DOHH2 (cell line): ENCODE results near the gene S100A13.

Experiments
- H3F3A ChIP-seq: fragments of 200-600 bp; sonication (generic), shearing (Covaris generic); 2 replicates; pipeline ENCODE4 v1.6.0; 2016; ENCODE audit warnings: antibody characterized with exemption, mild to moderate bottlenecking; ENCODE audit not compliant: control insufficient read depth, insufficient read depth
- H3K27ac ChIP-seq: fragments of 200-600 bp; sonication (generic); 2 replicates; pipeline ENCODE4 v1.5.1; 2014; ENCODE audit warnings: low read depth, mild to moderate bottlenecking, low read length, moderate library complexity
- H3K27me3 ChIP-seq: fragments of 200-600 bp; sonication (generic); 2 replicates; pipeline ENCODE4 v1.6.1; 2014; ENCODE audit warnings: mild to moderate bottlenecking, low read length, mixed read lengths; ENCODE audit not compliant: control insufficient read depth
- H3K36me3 ChIP-seq: fragments of 200-600 bp; sonication (generic); 2 replicates; pipeline ENCODE4 v1.6.1; 2014; ENCODE audit warnings: mild to moderate bottlenecking, low read length, moderate library complexity, mixed read lengths; ENCODE audit not compliant: control insufficient read depth
- H3K4me1 ChIP-seq: fragments of 200-600 bp; sonication (generic); 2 replicates; pipeline ENCODE4 v1.6.1; 2014; ENCODE audit warnings: mild to moderate bottlenecking, low read length, mixed read lengths; ENCODE audit not compliant: control insufficient read depth
- H3K4me2 ChIP-seq: fragments of 200-600 bp; sonication (generic); 2 replicates; pipeline ENCODE4 v1.6.0; 2014; ENCODE audit warnings: mild to moderate bottlenecking, low read length, moderate library complexity
- H3K4me3 ChIP-seq: fragments of 200-600 bp; sonication (generic); 2 replicates; pipeline ENCODE4 v1.5.1; 2014; ENCODE audit warnings: mild to moderate bottlenecking, low read length, mixed read lengths
- H3K79me2 ChIP-seq: fragments of 200-600 bp; sonication (generic); 2 replicates; pipeline ENCODE4 v1.6.1; 2014; ENCODE audit warnings: mild to moderate bottlenecking, low read length, mixed read lengths; ENCODE audit not compliant: control insufficient read depth
- H3K9me2 ChIP-seq: fragments of 200-600 bp; sonication (generic); replicated peaks from 2 replicates; pipeline ENCODE4 v1.6.1; 2014; ENCODE audit warnings: mild to moderate bottlenecking, low read length, mixed read lengths; ENCODE audit not compliant: control insufficient read depth
- H3K9me3 ChIP-seq: fragments of 200-600 bp; sonication (generic); 2 replicates; pipeline ENCODE4 v1.6.1; 2014; ENCODE audit warnings: antibody characterized with exemption, low read length, mixed read lengths; ENCODE audit not compliant: control insufficient read depth, insufficient read depth
- H4K20me1 ChIP-seq: fragments of 200-600 bp; sonication (generic); 2 replicates; pipeline ENCODE4 v1.6.0; 2014; ENCODE audit warnings: low read depth, mild to moderate bottlenecking, antibody characterized with exemption, low read length, moderate library complexity; ENCODE audit not compliant: control insufficient read depth, insufficient read depth
- EZH2phosphoT487 ChIP-seq: fragments of 200-600 bp; sonication (generic); IDR thresholded peaks from 2 replicates; pipeline ENCODE4 v1.6.1; 2017; ENCODE audit warnings: borderline replicate concordance, mild to moderate bottlenecking, antibody characterized with exemption, low read length, moderate library complexity, mixed read lengths
- TF ChIP-seq, protein P1 (sequence below): fragments of 200-600 bp; sonication (generic); IDR thresholded peaks from one replicate; pipeline ENCODE4 v1.5.1; 2014; ENCODE audit warnings: antibody characterized with exemption, mild to moderate bottlenecking, low read depth, low read length; ENCODE audit not compliant: poor library complexity, severe bottlenecking

S100A13 gene

DNA sequence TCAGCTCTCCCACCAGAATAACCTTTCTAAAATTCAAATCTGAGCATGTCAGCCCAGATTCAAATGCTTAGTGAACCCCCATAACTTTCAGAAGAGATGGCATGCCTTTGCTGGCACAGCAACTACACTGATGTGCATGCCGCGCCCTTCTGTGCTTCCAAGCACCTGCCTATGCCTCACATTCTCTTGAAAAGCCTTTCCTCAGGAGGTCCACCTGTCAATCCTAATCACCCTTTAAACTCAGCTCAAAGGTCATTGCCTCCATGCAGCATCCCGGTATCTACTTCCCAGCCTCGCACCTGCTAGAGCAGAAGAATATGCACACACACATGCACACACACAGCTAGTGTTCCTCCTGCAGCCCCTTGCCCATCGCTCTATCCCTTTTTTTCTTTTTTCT lies 56.4 kb downstream of the S100A13 start:
- Histone ChIP-seq H3K9me2 (no peaks in the 10 kb centered on the region), H3K36me3 (no peaks in the 10 kb centered on the region), H3K4me3 (no peak overlapping the region), H4K20me1 (no peaks in the 10 kb centered on the region), H3K27ac (no peak overlapping the region), H3K27me3 (no peaks in the 10 kb centered on the region), H3K4me2 (no peak overlapping the region), H3K79me2 (no peaks in the 10 kb centered on the region), H3F3A (no peaks in the 10 kb centered on the region), H3K9me3 (no peaks in the 10 kb centered on the region), H3K4me1 (peaks cover 2% of the 10 kb centered on the region)
- TF ChIP-seq, protein P1, sequence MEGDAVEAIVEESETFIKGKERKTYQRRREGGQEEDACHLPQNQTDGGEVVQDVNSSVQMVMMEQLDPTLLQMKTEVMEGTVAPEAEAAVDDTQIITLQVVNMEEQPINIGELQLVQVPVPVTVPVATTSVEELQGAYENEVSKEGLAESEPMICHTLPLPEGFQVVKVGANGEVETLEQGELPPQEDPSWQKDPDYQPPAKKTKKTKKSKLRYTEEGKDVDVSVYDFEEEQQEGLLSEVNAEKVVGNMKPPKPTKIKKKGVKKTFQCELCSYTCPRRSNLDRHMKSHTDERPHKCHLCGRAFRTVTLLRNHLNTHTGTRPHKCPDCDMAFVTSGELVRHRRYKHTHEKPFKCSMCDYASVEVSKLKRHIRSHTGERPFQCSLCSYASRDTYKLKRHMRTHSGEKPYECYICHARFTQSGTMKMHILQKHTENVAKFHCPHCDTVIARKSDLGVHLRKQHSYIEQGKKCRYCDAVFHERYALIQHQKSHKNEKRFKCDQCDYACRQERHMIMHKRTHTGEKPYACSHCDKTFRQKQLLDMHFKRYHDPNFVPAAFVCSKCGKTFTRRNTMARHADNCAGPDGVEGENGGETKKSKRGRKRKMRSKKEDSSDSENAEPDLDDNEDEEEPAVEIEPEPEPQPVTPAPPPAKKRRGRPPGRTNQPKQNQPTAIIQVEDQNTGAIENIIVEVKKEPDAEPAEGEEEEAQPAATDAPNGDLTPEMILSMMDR = no peak
- TF ChIP-seq EZH2phosphoT487 = no peak

DNA sequence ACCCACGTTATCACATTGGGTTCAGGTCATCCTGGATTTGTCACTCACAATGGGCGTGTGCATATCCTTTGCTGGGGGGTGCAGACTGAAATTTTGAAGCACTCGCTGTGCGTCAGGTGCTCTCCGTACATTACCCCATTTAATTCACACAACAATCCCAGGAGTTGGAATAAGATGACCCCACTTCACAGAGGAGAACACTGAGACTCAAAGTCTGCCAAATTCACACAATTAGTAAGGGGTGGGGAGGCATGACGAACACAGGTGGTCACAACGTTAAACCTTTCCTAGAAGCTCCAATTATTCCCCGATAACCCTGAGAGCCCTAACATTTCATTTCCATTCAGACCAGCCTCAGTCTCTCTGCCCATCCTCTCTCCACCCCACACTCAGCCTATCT lies 57.8 kb downstream of the S100A13 start:
- TF ChIP-seq, protein P1 = no peak
- no peak for TF ChIP-seq EZH2phosphoT487
- Histone ChIP-seq H3K79me2 (no peaks in the 10 kb centered on the region), H3F3A (no peaks in the 10 kb centered on the region), H3K4me2 (no peak overlapping the region), H4K20me1 (no peaks in the 10 kb centered on the region), H3K27ac (no peak overlapping the region), H3K9me3 (no peaks in the 10 kb centered on the region), H3K4me1 (peaks cover 6% of the 10 kb centered on the region), H3K4me3 (no peak overlapping the region), H3K9me2 (no peaks in the 10 kb centered on the region), H3K27me3 (no peaks in the 10 kb centered on the region), H3K36me3 (no peaks in the 10 kb centered on the region)
